ENCODE data around the gene ITPR1. TPM values are rescaled to one million over a fixed set of nuclear protein-coding genes. Genes with fewer than 3 reads are reported as not detected.

ITPR1 gene
- polyA plus RNA-seq, 1 donor from 2014 or later = 2.1 TPM

DNA sequence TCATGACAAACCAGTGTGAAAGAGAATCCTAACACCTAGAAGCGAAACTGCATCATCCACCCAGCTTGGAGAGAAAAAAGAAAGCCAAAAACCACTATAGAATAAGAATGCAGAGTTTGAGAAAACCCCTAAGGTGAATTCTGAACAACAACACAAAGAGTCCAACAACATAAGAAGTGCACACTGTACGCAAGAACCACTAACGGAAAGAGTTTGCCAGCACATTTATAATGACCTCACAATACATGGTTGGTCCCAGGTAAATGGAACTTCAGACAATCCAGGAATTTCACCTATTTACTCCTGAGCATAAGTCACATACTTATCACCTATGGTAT lies 357.7 kb downstream of the ITPR1 start:
- H3K27ac ChIP-seq (ENCODE audit: low read length) = no peak overlapping the region
- no peaks in the 10 kb centered on the region for H3K9me2 ChIP-seq (ENCODE audit: insufficient read depth, low read length)
- no peaks in the 10 kb centered on the region for H3K79me2 ChIP-seq (replicated peaks; ENCODE audit: insufficient read depth, low read length)
- H3K36me3 ChIP-seq (ENCODE audit: insufficient read depth, low read length) = no peaks in the 10 kb centered on the region
- no peaks in the 10 kb centered on the region for H4K20me1 ChIP-seq (ENCODE audit: insufficient read depth)
- no peak overlapping the region for H3K4me2 ChIP-seq (ENCODE audit: low read length)
- TF ChIP-seq EP300 (conservative IDR thresholded peaks at IDR 0.05; ENCODE audit: poor library complexity, severe bottlenecking) = no peak
- no peak for TF ChIP-seq POLR2AphosphoS5 (IDR thresholded peaks at IDR 0.05)
- TF ChIP-seq EZH2 (IDR thresholded peaks at IDR 0.05; ENCODE audit: borderline replicate concordance, insufficient read depth, low read length, poor library complexity, severe bottlenecking) = no peak
- TF ChIP-seq TAF1 (IDR thresholded peaks at IDR 0.05; ENCODE audit: low read depth) = no peak
- TF ChIP-seq RAD21 (conservative IDR thresholded peaks at IDR 0.05) = no peak
- TF ChIP-seq, protein P1, sequence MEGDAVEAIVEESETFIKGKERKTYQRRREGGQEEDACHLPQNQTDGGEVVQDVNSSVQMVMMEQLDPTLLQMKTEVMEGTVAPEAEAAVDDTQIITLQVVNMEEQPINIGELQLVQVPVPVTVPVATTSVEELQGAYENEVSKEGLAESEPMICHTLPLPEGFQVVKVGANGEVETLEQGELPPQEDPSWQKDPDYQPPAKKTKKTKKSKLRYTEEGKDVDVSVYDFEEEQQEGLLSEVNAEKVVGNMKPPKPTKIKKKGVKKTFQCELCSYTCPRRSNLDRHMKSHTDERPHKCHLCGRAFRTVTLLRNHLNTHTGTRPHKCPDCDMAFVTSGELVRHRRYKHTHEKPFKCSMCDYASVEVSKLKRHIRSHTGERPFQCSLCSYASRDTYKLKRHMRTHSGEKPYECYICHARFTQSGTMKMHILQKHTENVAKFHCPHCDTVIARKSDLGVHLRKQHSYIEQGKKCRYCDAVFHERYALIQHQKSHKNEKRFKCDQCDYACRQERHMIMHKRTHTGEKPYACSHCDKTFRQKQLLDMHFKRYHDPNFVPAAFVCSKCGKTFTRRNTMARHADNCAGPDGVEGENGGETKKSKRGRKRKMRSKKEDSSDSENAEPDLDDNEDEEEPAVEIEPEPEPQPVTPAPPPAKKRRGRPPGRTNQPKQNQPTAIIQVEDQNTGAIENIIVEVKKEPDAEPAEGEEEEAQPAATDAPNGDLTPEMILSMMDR (IDR thresholded peaks at IDR 0.05; ENCODE audit: poor library complexity, severe bottlenecking) = no peak
- TF ChIP-seq, protein P2, sequence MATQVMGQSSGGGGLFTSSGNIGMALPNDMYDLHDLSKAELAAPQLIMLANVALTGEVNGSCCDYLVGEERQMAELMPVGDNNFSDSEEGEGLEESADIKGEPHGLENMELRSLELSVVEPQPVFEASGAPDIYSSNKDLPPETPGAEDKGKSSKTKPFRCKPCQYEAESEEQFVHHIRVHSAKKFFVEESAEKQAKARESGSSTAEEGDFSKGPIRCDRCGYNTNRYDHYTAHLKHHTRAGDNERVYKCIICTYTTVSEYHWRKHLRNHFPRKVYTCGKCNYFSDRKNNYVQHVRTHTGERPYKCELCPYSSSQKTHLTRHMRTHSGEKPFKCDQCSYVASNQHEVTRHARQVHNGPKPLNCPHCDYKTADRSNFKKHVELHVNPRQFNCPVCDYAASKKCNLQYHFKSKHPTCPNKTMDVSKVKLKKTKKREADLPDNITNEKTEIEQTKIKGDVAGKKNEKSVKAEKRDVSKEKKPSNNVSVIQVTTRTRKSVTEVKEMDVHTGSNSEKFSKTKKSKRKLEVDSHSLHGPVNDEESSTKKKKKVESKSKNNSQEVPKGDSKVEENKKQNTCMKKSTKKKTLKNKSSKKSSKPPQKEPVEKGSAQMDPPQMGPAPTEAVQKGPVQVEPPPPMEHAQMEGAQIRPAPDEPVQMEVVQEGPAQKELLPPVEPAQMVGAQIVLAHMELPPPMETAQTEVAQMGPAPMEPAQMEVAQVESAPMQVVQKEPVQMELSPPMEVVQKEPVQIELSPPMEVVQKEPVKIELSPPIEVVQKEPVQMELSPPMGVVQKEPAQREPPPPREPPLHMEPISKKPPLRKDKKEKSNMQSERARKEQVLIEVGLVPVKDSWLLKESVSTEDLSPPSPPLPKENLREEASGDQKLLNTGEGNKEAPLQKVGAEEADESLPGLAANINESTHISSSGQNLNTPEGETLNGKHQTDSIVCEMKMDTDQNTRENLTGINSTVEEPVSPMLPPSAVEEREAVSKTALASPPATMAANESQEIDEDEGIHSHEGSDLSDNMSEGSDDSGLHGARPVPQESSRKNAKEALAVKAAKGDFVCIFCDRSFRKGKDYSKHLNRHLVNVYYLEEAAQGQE (IDR thresholded peaks at IDR 0.05; ENCODE audit: borderline replicate concordance) = no peak
- TF ChIP-seq MXI1 (conservative IDR thresholded peaks at IDR 0.05; ENCODE audit: poor library complexity, severe bottlenecking) = no peak
- TF ChIP-seq SMC3 (conservative IDR thresholded peaks at IDR 0.05; ENCODE audit: poor library complexity) = no peak
- H3K4me3 ChIP-seq (ENCODE audit: low read length) = no peak overlapping the region
- H2AFZ ChIP-seq (ENCODE audit: low read depth, low read length) = no peak overlapping the region
- H3K27me3 ChIP-seq (ENCODE audit: insufficient read depth, low read depth, low read length) = no peaks in the 10 kb centered on the region
- H3K9me3 ChIP-seq (ENCODE audit: low read length) = no peaks in the 10 kb centered on the region
- no peaks in the 10 kb centered on the region for H3F3A ChIP-seq (ENCODE audit: insufficient read depth, low read length, poor library complexity, severe bottlenecking)
- no peak overlapping the region for H3K9ac ChIP-seq (ENCODE audit: low read length)

DNA sequence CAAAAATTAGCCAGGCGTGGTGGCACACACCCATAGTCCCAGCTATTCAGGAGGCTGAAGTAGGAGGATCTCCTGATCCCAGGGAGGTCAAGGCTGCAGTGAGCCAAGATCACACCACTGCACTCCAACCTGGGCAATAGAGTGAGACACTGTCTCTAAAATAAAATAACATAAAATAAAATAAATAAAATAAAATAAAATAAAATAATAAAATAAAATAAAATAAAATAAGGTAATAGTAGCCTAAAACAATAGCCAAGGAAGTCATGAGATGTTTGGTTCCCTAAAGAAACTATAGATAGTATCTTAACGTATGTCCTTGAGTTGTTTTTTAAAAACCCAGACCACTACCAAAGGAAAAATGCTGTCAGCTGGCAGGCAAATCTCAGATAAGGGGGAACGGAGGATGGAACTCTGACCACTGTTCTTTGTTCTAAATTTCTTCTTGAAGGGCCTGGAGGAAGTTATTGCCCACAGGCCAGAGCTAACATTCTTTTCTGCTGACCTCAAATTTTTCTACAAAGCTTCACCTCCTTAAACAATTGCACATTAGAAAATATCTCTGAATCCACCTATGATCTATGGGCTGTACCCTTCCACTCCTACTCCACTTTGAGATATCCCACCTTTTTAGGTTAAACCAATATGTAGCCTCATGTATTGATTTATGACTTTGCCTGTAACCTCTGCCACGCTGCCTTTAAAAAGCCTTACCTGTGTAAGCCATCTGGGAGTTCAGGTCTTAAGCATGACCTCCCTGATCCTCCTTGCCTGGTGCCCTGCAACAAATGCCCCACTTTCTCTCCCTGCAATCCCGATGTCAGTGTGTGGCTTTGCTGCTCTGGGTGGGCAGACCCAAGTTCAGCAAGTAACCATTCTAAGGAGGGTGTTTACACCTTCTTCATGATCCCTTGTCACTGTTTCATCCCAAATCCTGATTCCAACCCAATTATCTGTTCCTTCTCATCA lies 359.9 kb downstream of the ITPR1 start:
- H3K9me2 ChIP-seq (ENCODE audit: insufficient read depth, low read length) = no peaks in the 10 kb centered on the region
- no peak overlapping the region for H3K27ac ChIP-seq (ENCODE audit: low read length)
- H4K20me1 ChIP-seq (ENCODE audit: insufficient read depth) = no peaks in the 10 kb centered on the region
- no peak overlapping the region for H2AFZ ChIP-seq (ENCODE audit: low read depth, low read length)
- TF ChIP-seq EP300 (conservative IDR thresholded peaks at IDR 0.05; ENCODE audit: poor library complexity, severe bottlenecking) = no peak
- no peaks in the 10 kb centered on the region for H3K79me2 ChIP-seq (replicated peaks; ENCODE audit: insufficient read depth, low read length)
- no peak overlapping the region for H3K4me3 ChIP-seq (ENCODE audit: low read length)
- no peak overlapping the region for H3K9ac ChIP-seq (ENCODE audit: low read length)
- H3K4me2 ChIP-seq (ENCODE audit: low read length) = no peak overlapping the region
- no peaks in the 10 kb centered on the region for H3K36me3 ChIP-seq (ENCODE audit: insufficient read depth, low read length)
- H3F3A ChIP-seq (ENCODE audit: insufficient read depth, low read length, poor library complexity, severe bottlenecking) = no peaks in the 10 kb centered on the region
- no peaks in the 10 kb centered on the region for H3K27me3 ChIP-seq (ENCODE audit: insufficient read depth, low read depth, low read length)
- H3K9me3 ChIP-seq (ENCODE audit: low read length) = no peaks in the 10 kb centered on the region

All from neural cell (in vitro differentiated cells).